Tibial nerve (tissue), 4 donors: ENCODE data around the gene PYGM.

ENCODE experiments used
- EP300 ChIP-seq, 2 donors: sonication (generic); formaldehyde crosslinking; IDR thresholded peaks; one replicate each; pipeline ENCODE4 v1.6.1; 2017; ENCODE audit warnings: antibody characterized with exemption in 2 of 2, mild to moderate bottlenecking in 1 of 2
- POLR2A ChIP-seq, 2 donors: fragments of 450-650 bp; IDR thresholded peaks; one replicate each; pipeline ENCODE4 v1.6.1; 2017; ENCODE audit warnings: antibody characterized with exemption in 2 of 2, mild to moderate bottlenecking in 2 of 2, moderate library complexity in 2 of 2
- TF ChIP-seq, protein P1 (sequence below), 5 experiments: fragments of 200-600 bp in 3 of 5; fragments of 450-650 bp in 2 of 5; sonication (generic) in 3 of 5; IDR thresholded peaks; one replicate each; pipeline ENCODE4 v1.5.1; 2016 to 2019; ENCODE audit warnings: antibody characterized with exemption in 5 of 5, mild to moderate bottlenecking in 3 of 5, moderate library complexity in 2 of 5

DNA sequence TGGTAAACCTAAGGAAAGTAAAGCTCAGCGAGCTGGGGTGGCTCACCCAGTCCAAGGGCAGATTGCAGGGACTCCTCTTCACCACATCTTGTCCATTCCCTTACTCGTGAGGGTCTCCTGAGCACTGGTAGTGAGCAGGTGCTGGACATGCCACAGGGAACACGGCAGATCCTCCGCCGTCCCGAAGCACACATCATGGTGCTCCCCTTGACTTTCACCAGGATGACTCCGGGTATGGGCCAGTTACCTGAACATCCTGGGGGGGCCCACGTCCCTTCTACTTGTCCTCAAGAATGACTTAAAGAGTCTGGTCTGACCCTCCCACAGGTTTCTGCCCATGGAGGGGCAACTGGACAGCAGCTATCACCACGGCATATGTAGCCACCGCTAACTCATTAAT lies 26.5 kb upstream of the PYGM start:
- TF ChIP-seq, protein P1, sequence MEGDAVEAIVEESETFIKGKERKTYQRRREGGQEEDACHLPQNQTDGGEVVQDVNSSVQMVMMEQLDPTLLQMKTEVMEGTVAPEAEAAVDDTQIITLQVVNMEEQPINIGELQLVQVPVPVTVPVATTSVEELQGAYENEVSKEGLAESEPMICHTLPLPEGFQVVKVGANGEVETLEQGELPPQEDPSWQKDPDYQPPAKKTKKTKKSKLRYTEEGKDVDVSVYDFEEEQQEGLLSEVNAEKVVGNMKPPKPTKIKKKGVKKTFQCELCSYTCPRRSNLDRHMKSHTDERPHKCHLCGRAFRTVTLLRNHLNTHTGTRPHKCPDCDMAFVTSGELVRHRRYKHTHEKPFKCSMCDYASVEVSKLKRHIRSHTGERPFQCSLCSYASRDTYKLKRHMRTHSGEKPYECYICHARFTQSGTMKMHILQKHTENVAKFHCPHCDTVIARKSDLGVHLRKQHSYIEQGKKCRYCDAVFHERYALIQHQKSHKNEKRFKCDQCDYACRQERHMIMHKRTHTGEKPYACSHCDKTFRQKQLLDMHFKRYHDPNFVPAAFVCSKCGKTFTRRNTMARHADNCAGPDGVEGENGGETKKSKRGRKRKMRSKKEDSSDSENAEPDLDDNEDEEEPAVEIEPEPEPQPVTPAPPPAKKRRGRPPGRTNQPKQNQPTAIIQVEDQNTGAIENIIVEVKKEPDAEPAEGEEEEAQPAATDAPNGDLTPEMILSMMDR (IDR thresholded peaks at IDR 0.05): no peak
- TF ChIP-seq POLR2A (IDR thresholded peaks at IDR 0.05): no peak
- no peak for TF ChIP-seq EP300 (IDR thresholded peaks at IDR 0.05)
